Measurements from ENCODE around the gene LAMB4.

- TF ChIP-seq PHF8 (conservative IDR thresholded peaks at IDR 0.05; ENCODE audit: low read depth, low read length) = no peak
- TF ChIP-seq CTCF (IDR thresholded peaks at IDR 0.05; ENCODE audit: control extremely low read depth in 1 of 3, insufficient read depth in 1 of 3, low read depth in 1 of 3, low read length in 3 of 3) = no peak
- no peak for TF ChIP-seq YY1 (IDR thresholded peaks at IDR 0.05; ENCODE audit: low read depth, low read length)
- TF ChIP-seq MAFK (IDR thresholded peaks at IDR 0.05; ENCODE audit: low read depth, low read length) = no peak
- TF ChIP-seq POU5F1 (IDR thresholded peaks at IDR 0.05; ENCODE audit: low read depth, low read length) = no peak
- TF ChIP-seq POLR2A (IDR thresholded peaks at IDR 0.05; ENCODE audit: control extremely low read depth in 1 of 2, low read depth in 2 of 2, low read length in 2 of 2) = no peak
- TF ChIP-seq RNF2 (IDR thresholded peaks at IDR 0.05; ENCODE audit: borderline replicate concordance, low read depth, low read length, missing control alignments, poor library complexity, severe bottlenecking) = no peak
- TF ChIP-seq RAD21 (IDR thresholded peaks at IDR 0.05 in 1 of 2, conservative IDR thresholded peaks at IDR 0.05 in 1 of 2; ENCODE audit: low read depth in 2 of 2, low read length in 2 of 2) = no peak
- TF ChIP-seq TAF1 (IDR thresholded peaks at IDR 0.05; ENCODE audit: low read depth, low read length) = no peak
Observed at GRCh38 chr7:108071551-108071950, 58.6 kb downstream of the LAMB4 start.

Data from H1 (cell line).